ENCODE data around the gene ZSWIM8. TPM values are rescaled to one million over a fixed set of nuclear protein-coding genes. Genes with fewer than 3 reads are reported as not detected.

The ZSWIM8 gene
- total and polyA plus RNA-seq, 10 of the 15 experiments (the other 5 are each of a cell fraction or from before 2014, with no cell fraction given), result 7.8 to 47.1 (median 23.6) TPM

- no peaks in the 10 kb centered on the region for H3K79me2 ChIP-seq (ENCODE audit: control insufficient read depth, insufficient read depth, low read length)
- BruUV-seq (replicated peaks), result no TSS peak
- no peaks in the 10 kb centered on the region for H3K27me3 ChIP-seq (replicated peaks in 1 of 2; ENCODE audit: control insufficient read depth in 2 of 2, insufficient read depth in 2 of 2, low read length in 1 of 2)
- ChIA-PET RAD21 (ENCODE audit: unreplicated experiment) (no interaction called here), SMC1A (ENCODE audit: uncharacterized antibody, unreplicated experiment) (interaction anchor here (1.7 to 3.4 kb wide), 2 partner anchors 9 to 40 kb away, joined by 4 to 8 read pairs; no protein-coding TSS in a partner anchor), POLR2A (no interaction called here), CTCF (interaction anchor here (2.0 kb wide), 1 partner anchor 40 kb away, joined by 7 read pairs; no protein-coding TSS in a partner anchor)
- H2AFZ ChIP-seq (ENCODE audit: control insufficient read depth, low read depth, low read length), result no peak overlapping the region
- no peaks in the 10 kb centered on the region for H4K20me1 ChIP-seq (ENCODE audit: control insufficient read depth, insufficient read depth)
- 96% methylated on average over 40 of the region's 40 CpGs for WGBS (ENCODE audit: insufficient coverage, insufficient replicate concordance, low lambda C conversion rate, missing lambda C conversion rate)
- no peak overlapping the region for H3K27ac ChIP-seq (ENCODE audit: control insufficient read depth, insufficient read depth)
- in situ Hi-C loops (cut with MboI), result no loop called here
- FAIRE-seq, result no peak
- TF ChIP-seq SP1 (IDR thresholded peaks at IDR 0.05; ENCODE audit: low read depth, low read length) (no peak), TCF12 (IDR thresholded peaks at IDR 0.05; ENCODE audit: low read depth, low read length) (no peak)
- no peak for DNase-seq (ENCODE audit: low read depth, low spot score)
- H3K4me3 ChIP-seq, result no peak overlapping the region
- no peaks in the 10 kb centered on the region for H3K4me1 ChIP-seq (ENCODE audit: control insufficient read depth, insufficient read depth, low read length)
- H3K9ac ChIP-seq (ENCODE audit: control insufficient read depth, insufficient read depth, low read length), result no peak overlapping the region
- peaks cover 0 to 4% of the 10 kb centered on the region in 2 experiments; a peak in 3 of 4 replicates for H3K36me3 ChIP-seq (ENCODE audit: control insufficient read depth in 2 of 2, insufficient read depth in 2 of 2, low read length in 1 of 2)
- no peak for ATAC-seq
- H3K9me3 ChIP-seq (replicated peaks; ENCODE audit: control insufficient read depth, insufficient read depth, low read length), result no peaks in the 10 kb centered on the region
- intact Hi-C loops (cut with micrococcal nuclease; ENCODE audit: unreplicated experiment), result no loop called here
- H3K4me2 ChIP-seq (ENCODE audit: control insufficient read depth, insufficient read depth), result no peak overlapping the region
Observed at GRCh38 chr10:73839276-73839966, 54.0 kb downstream of the ZSWIM8 start.

GRCh38 chr10:73840056-73840402, 54.6 kb downstream of the ZSWIM8 start:
- 100% methylated on average over 4 of the region's 4 CpGs for WGBS (ENCODE audit: insufficient coverage, insufficient replicate concordance, low lambda C conversion rate, missing lambda C conversion rate)
- no peaks in the 10 kb centered on the region for H3K9me3 ChIP-seq (replicated peaks; ENCODE audit: control insufficient read depth, insufficient read depth, low read length)
- H3K4me2 ChIP-seq (ENCODE audit: control insufficient read depth, insufficient read depth), result no peak overlapping the region
- no peak overlapping the region for H3K27ac ChIP-seq (ENCODE audit: control insufficient read depth, insufficient read depth)
- no peaks in the 10 kb centered on the region for H3K4me1 ChIP-seq (ENCODE audit: control insufficient read depth, insufficient read depth, low read length)
- ChIA-PET CTCF (interaction anchor here (2.0 kb wide), 1 partner anchor 39 kb away, joined by 7 read pairs; no protein-coding TSS in a partner anchor), POLR2A (no interaction called here), SMC1A (ENCODE audit: uncharacterized antibody, unreplicated experiment) (no interaction called here), RAD21 (ENCODE audit: unreplicated experiment) (no interaction called here)
- no peak overlapping the region for H3K4me3 ChIP-seq
- no TSS peak for BruUV-seq (replicated peaks)
- no peaks in the 10 kb centered on the region for H3K79me2 ChIP-seq (ENCODE audit: control insufficient read depth, insufficient read depth, low read length)
- no peaks in the 10 kb centered on the region for H4K20me1 ChIP-seq (ENCODE audit: control insufficient read depth, insufficient read depth)
- peaks cover 0 to 4% of the 10 kb centered on the region in 2 experiments; a peak in 3 of 4 replicates for H3K36me3 ChIP-seq (ENCODE audit: control insufficient read depth in 2 of 2, insufficient read depth in 2 of 2, low read length in 1 of 2)
- ATAC-seq (no peak), DNase-seq (ENCODE audit: low read depth, low spot score) (no peak), FAIRE-seq (no peak)
- no peaks in the 10 kb centered on the region for H3K27me3 ChIP-seq (replicated peaks in 1 of 2; ENCODE audit: control insufficient read depth in 2 of 2, insufficient read depth in 2 of 2, low read length in 1 of 2)
- intact Hi-C loops (cut with micrococcal nuclease; ENCODE audit: unreplicated experiment) (no loop called here), in situ Hi-C loops (cut with MboI) (no loop called here)
- no peak overlapping the region for H3K9ac ChIP-seq (ENCODE audit: control insufficient read depth, insufficient read depth, low read length)
- H2AFZ ChIP-seq (ENCODE audit: control insufficient read depth, low read depth, low read length), result no peak overlapping the region
- TF ChIP-seq YBX1 (IDR thresholded peaks at IDR 0.05) (no peak), RAD21 (IDR thresholded peaks at IDR 0.05; ENCODE audit: insufficient read depth, low read depth, low read length) (no peak), MYB (IDR thresholded peaks at IDR 0.05; ENCODE audit: borderline replicate concordance, low read depth, low read length) (no peak), ZBTB40 (IDR thresholded peaks at IDR 0.05; ENCODE audit: borderline replicate concordance) (no peak), HDGF (IDR thresholded peaks at IDR 0.05) (no peak), STAT1 (conservative IDR thresholded peaks at IDR 0.05) (no peak), ZNF217 (IDR thresholded peaks at IDR 0.05) (no peak), YY1 (IDR thresholded peaks at IDR 0.05; ENCODE audit: low read depth, low read length) (no peak), TCF3 (IDR thresholded peaks at IDR 0.05; ENCODE audit: borderline replicate concordance, insufficient read depth, low read depth, low read length) (no peak), HDAC6 (IDR thresholded peaks at IDR 0.05; ENCODE audit: unreplicated experiment) (no peak), BMI1 (IDR thresholded peaks at IDR 0.05; ENCODE audit: borderline replicate concordance) (no peak), DPF2 (IDR thresholded peaks at IDR 0.05) (no peak)

Data from GM12878 (cell line).